ENCODE measurements around the gene MEIOSIN.

The MEIOSIN gene

DNA sequence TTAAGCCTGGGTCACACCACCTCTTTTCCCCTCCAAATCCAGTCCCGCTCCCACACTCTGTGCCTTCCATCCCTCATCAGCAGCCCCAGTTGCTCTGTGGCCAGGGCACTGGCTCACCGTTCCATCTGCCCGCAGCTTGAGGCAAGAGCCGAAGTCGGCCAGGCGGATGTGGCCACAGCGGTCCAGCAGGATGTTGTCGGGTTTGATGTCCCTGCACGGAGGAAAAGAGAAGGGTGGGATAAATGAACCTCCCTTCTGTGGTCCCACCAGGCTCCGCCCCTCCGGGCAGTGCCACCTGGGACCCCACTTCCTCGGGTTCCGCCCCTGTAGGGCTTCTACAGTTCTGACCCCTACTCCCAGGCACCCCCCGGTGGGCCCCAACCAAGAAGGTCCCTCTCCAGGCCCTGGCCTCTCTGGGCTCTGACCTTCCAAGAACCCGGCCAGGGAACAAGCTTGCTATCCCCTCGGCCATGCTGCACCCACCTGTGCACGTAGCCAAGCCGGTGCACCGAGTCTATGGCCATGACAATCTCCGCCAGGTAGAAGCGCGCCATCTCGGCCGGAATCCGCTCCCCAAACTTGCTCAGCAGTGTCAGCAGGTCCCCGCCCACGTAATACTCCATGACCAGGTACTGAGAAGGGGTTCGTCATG is 44.9 kb downstream of the MEIOSIN start:
- Histone ChIP-seq H3K27ac (no peak overlapping the region), H3K36me3 (ENCODE audit: insufficient read depth, low read length) (no peaks in the 10 kb centered on the region; the same call in 1 of the 2 replicates), H3K9me3 (ENCODE audit: low read depth, low read length) (no peaks in the 10 kb centered on the region), H3K9ac (ENCODE audit: insufficient read length) (no peak overlapping the region), H3K4me3 (no peak overlapping the region)
- no peak for DNase-seq (ENCODE audit: low read depth, low spot score)
- TF ChIP-seq FOXP2 (optimal IDR thresholded peaks at IDR 0.05; ENCODE audit: control extremely low read depth, extremely low read length, insufficient read depth) (no peak), POLR2AphosphoS5 (IDR thresholded peaks at IDR 0.05; ENCODE audit: borderline replicate concordance, low read depth, low read length) (no peak), EZH2 (IDR thresholded peaks at IDR 0.05) (no peak)

DNA sequence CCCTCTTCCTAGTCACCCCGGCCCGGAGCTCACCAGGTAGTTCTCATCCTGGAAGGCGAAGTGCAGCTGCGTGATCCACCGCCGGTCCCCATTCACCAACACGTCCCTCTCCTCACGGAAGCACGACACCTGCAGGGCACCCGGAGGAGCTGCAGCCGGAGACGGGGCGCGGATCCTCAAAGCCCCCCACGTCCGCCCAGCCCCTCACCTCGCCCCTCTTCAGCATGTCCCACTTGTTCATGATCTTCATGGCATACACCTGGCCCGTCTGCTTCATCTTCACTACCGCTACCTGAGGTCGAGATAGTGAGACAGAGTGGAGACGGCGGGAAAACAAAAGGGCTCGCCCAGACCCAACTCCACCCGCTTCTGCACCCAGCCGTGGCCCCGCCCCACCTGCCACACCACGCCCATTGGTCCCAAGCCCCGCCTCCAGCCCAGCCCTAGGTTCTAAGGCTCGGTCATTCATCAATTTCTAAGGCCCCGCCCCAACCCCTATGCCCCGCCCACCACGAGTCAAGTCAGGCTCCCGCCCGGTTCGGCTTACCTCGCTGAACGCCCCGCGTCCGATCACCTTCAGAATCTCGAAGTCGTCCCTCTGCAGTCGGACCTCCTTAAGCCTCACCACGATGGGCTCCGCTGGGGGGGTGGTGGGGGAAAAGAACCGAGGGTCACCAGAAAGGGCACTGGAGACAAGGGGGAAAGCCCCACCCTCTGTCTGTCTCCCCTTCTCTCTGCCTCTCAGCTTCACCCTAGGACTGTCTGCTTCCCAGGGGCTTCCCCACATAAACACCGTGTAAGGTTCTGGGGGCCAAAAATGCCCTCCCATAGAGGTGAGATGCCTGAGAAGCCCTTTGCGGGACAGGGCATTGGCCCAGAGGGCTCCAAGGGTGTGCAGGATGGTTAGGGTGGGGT is 46.2 kb downstream of the MEIOSIN start:
- H3K27ac ChIP-seq: no peak overlapping the region
- H3K9me3 ChIP-seq (ENCODE audit: low read depth, low read length): no peaks in the 10 kb centered on the region
- H3K4me3 ChIP-seq: peak overlapping the region; percentile 79
- peak overlapping the region; percentile 37 for H3K9ac ChIP-seq (ENCODE audit: insufficient read length)
- no peaks in the 10 kb centered on the region; the same call in 1 of the 2 replicates for H3K36me3 ChIP-seq (ENCODE audit: insufficient read depth, low read length)
- peak; percentile 61 for DNase-seq (ENCODE audit: low read depth, low spot score)
- TF ChIP-seq FOXP2 (optimal IDR thresholded peaks at IDR 0.05; ENCODE audit: control extremely low read depth, extremely low read length, insufficient read depth) (no peak), POLR2AphosphoS5 (IDR thresholded peaks at IDR 0.05; ENCODE audit: borderline replicate concordance, low read depth, low read length) (peak; percentile 33; the same call in 1 of the 2 replicates)

DNA sequence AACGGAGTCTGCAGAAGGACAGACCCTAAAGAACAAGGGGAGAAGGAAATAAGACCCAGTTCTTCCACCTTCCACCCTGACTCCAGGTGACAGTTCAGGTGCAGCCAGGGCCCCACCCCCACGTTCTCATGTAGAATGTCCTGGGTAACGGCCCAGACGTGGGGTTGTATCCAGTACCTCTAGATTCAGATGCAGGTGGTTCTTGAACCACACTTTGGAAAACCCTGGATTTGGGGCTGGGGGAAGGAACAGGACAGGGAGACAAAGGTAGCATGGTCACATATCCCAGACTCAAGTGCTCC is 46.9 kb downstream of the MEIOSIN start:
- DNase-seq (ENCODE audit: low read depth, low spot score): no peak
- Histone ChIP-seq H3K9me3 (ENCODE audit: low read depth, low read length) (no peaks in the 10 kb centered on the region), H3K4me3 (peak overlapping the region; percentile 79; the same call in 1 of the 2 replicates), H3K36me3 (ENCODE audit: insufficient read depth, low read length) (no peaks in the 10 kb centered on the region; the same call in 1 of the 2 replicates), H3K9ac (ENCODE audit: insufficient read length) (no peak overlapping the region), H3K27ac (no peak overlapping the region)
- TF ChIP-seq EZH2 (IDR thresholded peaks at IDR 0.05): no peak
- no peak for TF ChIP-seq FOXP2 (optimal IDR thresholded peaks at IDR 0.05; ENCODE audit: control extremely low read depth, extremely low read length, insufficient read depth)
- no peak for TF ChIP-seq POLR2AphosphoS5 (IDR thresholded peaks at IDR 0.05; ENCODE audit: borderline replicate concordance, low read depth, low read length)

DNA sequence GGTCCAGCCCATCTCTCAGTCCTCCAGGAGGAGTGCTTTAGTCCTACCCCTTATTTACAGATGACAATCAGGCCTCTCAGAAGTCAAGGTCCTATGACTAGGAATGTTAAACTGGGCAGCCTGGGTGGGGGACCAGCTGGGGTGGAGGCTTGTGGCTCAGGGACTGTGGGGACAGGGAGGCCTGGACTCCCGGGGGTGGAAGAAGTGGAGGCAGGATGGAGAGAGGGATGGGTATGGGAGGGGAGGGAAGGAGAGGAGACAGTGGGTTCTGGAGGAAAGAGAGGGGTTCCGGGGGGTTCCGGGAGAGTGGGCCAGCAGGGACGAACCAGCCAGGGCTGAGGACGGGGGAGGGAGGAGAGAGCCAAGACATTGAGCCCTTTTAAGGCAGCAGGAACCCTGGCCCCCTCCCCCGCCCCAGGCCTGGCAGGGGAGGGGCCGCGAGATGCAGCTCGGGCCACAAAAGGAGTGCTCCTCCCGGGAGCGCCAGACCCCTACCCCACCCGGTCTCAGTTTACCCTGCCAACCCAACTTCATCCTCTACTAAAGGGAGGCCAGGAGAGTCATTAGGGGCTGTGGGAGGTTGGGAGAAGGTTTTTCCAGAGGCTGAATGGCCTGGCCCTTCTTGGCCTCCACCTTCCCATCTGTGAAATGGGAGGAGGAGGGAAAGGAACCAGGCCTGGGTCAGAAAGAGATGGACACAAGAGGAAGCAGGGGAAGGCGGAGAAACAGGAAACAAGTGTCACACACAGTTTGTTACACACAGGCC is 47.4 kb downstream of the MEIOSIN start:
- Histone ChIP-seq H3K9ac (ENCODE audit: insufficient read length) (no peak overlapping the region), H3K9me3 (ENCODE audit: low read depth, low read length) (no peaks in the 10 kb centered on the region), H3K27ac (no peak overlapping the region), H3K4me3 (no peak overlapping the region), H3K36me3 (ENCODE audit: insufficient read depth, low read length) (no peaks in the 10 kb centered on the region; the same call in 1 of the 2 replicates)
- DNase-seq (ENCODE audit: low read depth, low spot score): no peak
- TF ChIP-seq POLR2AphosphoS5 (IDR thresholded peaks at IDR 0.05; ENCODE audit: borderline replicate concordance, low read depth, low read length) (no peak), EZH2 (IDR thresholded peaks at IDR 0.05) (no peak), FOXP2 (optimal IDR thresholded peaks at IDR 0.05; ENCODE audit: control extremely low read depth, extremely low read length, insufficient read depth) (no peak)

DNA sequence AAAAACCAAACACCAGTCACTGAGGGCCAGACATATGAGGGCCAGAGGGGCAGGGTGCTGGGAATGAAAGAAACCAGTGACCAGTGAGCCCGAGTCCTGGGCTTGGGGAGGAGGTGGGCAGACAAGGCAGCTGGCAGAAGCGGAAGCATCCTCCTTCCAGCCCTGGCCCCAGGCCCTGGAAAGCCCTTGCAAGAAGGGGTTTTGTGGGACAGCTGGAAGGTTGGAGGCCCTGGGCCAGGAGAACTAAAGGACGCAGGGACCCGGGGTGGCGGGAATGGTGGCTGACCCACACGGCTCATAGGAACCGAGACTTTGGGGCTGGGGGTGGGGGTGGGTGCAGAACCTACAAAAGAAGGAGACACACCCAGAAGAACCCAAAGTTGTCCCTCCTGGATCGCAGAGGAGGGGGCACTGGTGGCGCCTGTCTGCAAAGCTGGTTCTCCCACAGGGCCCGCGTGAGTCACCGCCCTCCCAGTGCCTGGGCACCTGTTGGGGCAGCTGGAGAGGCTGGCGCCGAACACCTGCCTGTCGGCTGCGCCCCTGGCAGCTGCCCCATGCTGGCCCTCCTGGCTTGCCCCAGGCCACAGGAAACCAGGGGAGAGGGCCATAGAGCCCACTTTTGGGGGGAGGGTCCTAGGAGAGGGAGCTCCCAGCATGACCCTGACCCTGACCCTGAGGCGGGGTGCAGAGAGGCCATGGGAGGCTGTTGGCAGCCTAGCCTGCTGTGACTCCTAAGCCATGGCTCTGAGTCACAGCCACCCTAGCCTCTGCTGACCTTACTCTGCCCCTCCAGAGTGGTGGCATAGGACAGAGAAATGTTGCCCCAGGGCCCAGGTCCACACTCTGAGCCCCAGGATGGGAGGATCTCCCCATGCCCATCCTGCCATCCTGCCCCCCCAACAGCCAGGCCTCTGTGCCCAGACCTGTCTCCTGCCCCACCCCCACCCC is 48.2 kb downstream of the MEIOSIN start:
- Histone ChIP-seq H3K4me3 (no peak overlapping the region), H3K36me3 (ENCODE audit: insufficient read depth, low read length) (peaks cover 5% of the 10 kb centered on the region; the same call in 1 of the 2 replicates), H3K9me3 (ENCODE audit: low read depth, low read length) (no peaks in the 10 kb centered on the region), H3K9ac (ENCODE audit: insufficient read length) (no peak overlapping the region), H3K27ac (no peak overlapping the region)
- TF ChIP-seq FOXP2 (optimal IDR thresholded peaks at IDR 0.05; ENCODE audit: control extremely low read depth, extremely low read length, insufficient read depth) (no peak), EZH2 (IDR thresholded peaks at IDR 0.05) (no peak), POLR2AphosphoS5 (IDR thresholded peaks at IDR 0.05; ENCODE audit: borderline replicate concordance, low read depth, low read length) (no peak)
- no peak for DNase-seq (ENCODE audit: low read depth, low spot score)

DNA sequence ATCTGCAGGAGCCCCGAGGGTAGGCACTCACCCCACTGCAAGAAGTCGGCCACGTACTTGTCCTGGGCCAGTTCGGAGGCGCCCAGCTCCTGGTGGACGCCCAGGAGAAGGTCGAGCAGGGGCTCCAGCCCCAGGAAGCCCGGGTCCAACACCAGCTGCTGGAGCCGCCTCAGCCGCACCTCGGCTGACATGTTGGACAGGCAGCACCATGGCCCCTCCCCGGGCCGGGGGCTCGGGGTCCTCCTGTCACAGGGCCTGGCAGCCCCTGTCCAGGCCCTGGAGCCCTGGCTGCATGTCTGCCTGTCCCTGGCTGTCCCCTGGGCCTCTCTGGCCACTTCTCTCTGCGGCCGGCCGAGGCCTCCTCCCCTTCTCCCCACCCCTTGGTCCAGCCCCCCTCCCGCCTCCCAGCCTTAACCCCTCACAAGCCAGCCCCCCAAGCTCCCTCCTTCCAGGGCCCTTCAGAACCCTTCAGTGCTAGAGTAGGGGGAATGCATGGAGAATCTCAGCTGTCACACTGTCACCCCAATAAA is 49.0 kb downstream of the MEIOSIN start, which contains the start of gene DMPK:
Gene DMPK, minus strand, starts transcription at position 329 of the 530 bp plus-strand sequence. Its CDS starts 138 bp downstream, at position 191.
- Histone ChIP-seq H3K9ac (ENCODE audit: insufficient read length) (no peak within 1 kb of the TSS), H3K4me3 (no peak within 1 kb of the TSS), H3K9me3 (ENCODE audit: low read depth, low read length) (no peaks in the 10 kb centered on the region), H3K36me3 (ENCODE audit: insufficient read depth, low read length) (peaks cover 9% of the 10 kb centered on the region; the same call in 1 of the 2 replicates), H3K27ac (no peak within 1 kb of the TSS)
- DNase-seq (ENCODE audit: low read depth, low spot score): no peak
- TF ChIP-seq EZH2 (IDR thresholded peaks at IDR 0.05) (no peak), POLR2AphosphoS5 (IDR thresholded peaks at IDR 0.05; ENCODE audit: borderline replicate concordance, low read depth, low read length) (no peak), FOXP2 (optimal IDR thresholded peaks at IDR 0.05; ENCODE audit: control extremely low read depth, extremely low read length, insufficient read depth) (no peak)
